Keratinocyte (primary cell): ENCODE results near the gene AGAP1. TPM values are rescaled to one million over a fixed set of nuclear protein-coding genes. Genes with fewer than 3 reads are reported as not detected.

Experiments
- DNase-seq: peaks from one replicate; pipeline ENCODE4 v3.0.0-alpha.2; 2011; ENCODE audit warnings: low read depth, missing footprints, low spot score
- FAIRE-seq: peaks from 2 replicates; lab custom pipeline; 2011; peaks lifted over from hg19 to GRCh38; lab: Jason Lieb, UNC
- H2AFZ ChIP-seq: 2 replicates; pipeline ENCODE4 v1.6.0; 2012; ENCODE audit warnings: low read length, control low read depth, inconsistent platforms; ENCODE audit not compliant: control insufficient read depth
- H3K27ac ChIP-seq: 2 replicates; pipeline ENCODE4 v1.5.1; 2011; ENCODE audit warnings: low read length; ENCODE audit not compliant: control insufficient read depth, insufficient read depth
- H3K27me3 ChIP-seq: 3 replicates; pipeline ENCODE4 v1.6.0; 2011; ENCODE audit warnings: low read length; ENCODE audit not compliant: control insufficient read depth, insufficient read depth; ENCODE audit errors: extremely low read depth
- H3K36me3 ChIP-seq, 2 experiments: 2 replicates in 1 of 2; 3 replicates in 1 of 2; pipeline ENCODE4 v1.5.1; 2011; ENCODE audit warnings: low read length in 2 of 2, mild to moderate bottlenecking in 1 of 2; ENCODE audit not compliant: control insufficient read depth in 2 of 2, insufficient read depth in 2 of 2; ENCODE audit errors: extremely low read depth in 1 of 2
- H3K4me1 ChIP-seq: 3 replicates; pipeline ENCODE4 v1.5.1; 2011; ENCODE audit warnings: low read length; ENCODE audit not compliant: control insufficient read depth, insufficient read depth; ENCODE audit errors: extremely low read depth
- H3K4me2 ChIP-seq: 3 replicates; pipeline ENCODE4 v1.6.0; 2011; ENCODE audit warnings: low read depth, low read length; ENCODE audit not compliant: control insufficient read depth, insufficient read depth; ENCODE audit errors: extremely low read depth
- H3K4me3 ChIP-seq, 3 experiments: fragments of 200-600 bp in 1 of 3; sonication (generic) in 1 of 3; 2 replicates in 2 of 3; 3 replicates in 1 of 3; pipeline ENCODE4 v1.5.1; 2011 to 2016; ENCODE audit warnings: low read length in 3 of 3, mild to moderate bottlenecking in 3 of 3, control low read depth in 2 of 3, inconsistent platforms in 1 of 3, low read depth in 1 of 3, mixed read lengths in 1 of 3, mixed run types in 1 of 3, moderate library complexity in 1 of 3; ENCODE audit not compliant: control insufficient read depth in 2 of 3, insufficient read depth in 2 of 3; ENCODE audit errors: extremely low read depth in 1 of 3
- H3K79me2 ChIP-seq: 2 replicates; pipeline ENCODE4 v1.6.0; 2012; ENCODE audit warnings: low read length; ENCODE audit not compliant: control insufficient read depth, insufficient read depth
- H3K9ac ChIP-seq: 3 replicates; pipeline ENCODE4 v1.6.0; 2011; ENCODE audit warnings: low read length; ENCODE audit not compliant: control insufficient read depth, insufficient read depth; ENCODE audit errors: extremely low read depth
- H3K9me1 ChIP-seq: 3 replicates; pipeline ENCODE4 v1.6.0; 2011; ENCODE audit warnings: low read length; ENCODE audit not compliant: control insufficient read depth, insufficient read depth; ENCODE audit errors: extremely low read depth
- H3K9me3 ChIP-seq: 2 replicates; pipeline ENCODE4 v1.5.1; 2012; ENCODE audit warnings: low read depth, low read length; ENCODE audit not compliant: control insufficient read depth
- H4K20me1 ChIP-seq: 3 replicates; pipeline ENCODE4 v1.6.0; 2011; ENCODE audit warnings: low read length; ENCODE audit not compliant: control insufficient read depth, insufficient read depth; ENCODE audit errors: extremely low read depth
- CTCF ChIP-seq, 3 experiments: IDR thresholded peaks in 1 of 3; conservative IDR thresholded peaks in 1 of 3; optimal IDR thresholded peaks in 1 of 3; 2 replicates in 2 of 3; 3 replicates in 1 of 3; pipeline versions ENCODE3 to v1.5.1; 2011; ENCODE audit warnings: low read length in 3 of 3, mild to moderate bottlenecking in 3 of 3, moderate library complexity in 2 of 3, control low read depth in 1 of 3, inconsistent platforms in 1 of 3; ENCODE audit not compliant: insufficient read depth in 2 of 3; ENCODE audit errors: extremely low read depth in 1 of 3
- EZH2 ChIP-seq: IDR thresholded peaks from one replicate; pipeline ENCODE4 v1.6.1; 2012; ENCODE audit warnings: inconsistent platforms, mild to moderate bottlenecking, low read length, moderate library complexity
- dilution Hi-C: fragments of 300-500 bp; cut with MboI; formaldehyde crosslinking; loops from one replicate; pipeline ENCODE4 v1.7.0; 2020; ENCODE audit warnings: low sequenced_read_pairs; ENCODE audit not compliant: extremely low pct_ligation_motif_present
- polyA plus RNA-seq, 5 experiments: library from polyadenylated mRNA; depleted of rRNA in 3 of 5; stranded (reverse) in 3 of 5; stranded (forward) in 1 of 5; unstranded in 1 of 5; fragments of >200 nt; gene quantifications; 1 replicate in 1 of 5; 2 replicates in 3 of 5; 3 replicates in 1 of 5; pipeline versions ENCODE4 v1.2.1 to v1.2.3, GENCODE V29; 2011 to 2012; ENCODE audit warnings: missing spikeins in 2 of 5, low read depth in 1 of 5, low replicate concordance in 1 of 5

The AGAP1 gene
- polyA plus RNA-seq, 1 donor (not counting 4 experiments of a cell fraction or from before 2014, with no cell fraction given): 12.6 TPM

GRCh38 chr2:235570256-235570655 is 76.4 kb downstream of the AGAP1 start:
- DNase-seq (no peak), FAIRE-seq (no peak)
- no peak overlapping the region for H3K27ac ChIP-seq
- TF ChIP-seq CTCF (optimal IDR thresholded peaks at IDR 0.05 in 1 of 3, IDR thresholded peaks at IDR 0.05 in 1 of 3, conservative IDR thresholded peaks at IDR 0.05 in 1 of 3; ENCODE audit: extremely low read depth in 1 of 3, insufficient read depth in 2 of 3, low read length in 3 of 3) (no peak), EZH2 (no peak)
- H3K9me1 ChIP-seq: peaks cover 2% of the 10 kb centered on the region
- H3K4me1 ChIP-seq: peaks cover under 1% of the 10 kb centered on the region
- no peaks in the 10 kb centered on the region for H3K9me3 ChIP-seq
- no peaks in the 10 kb centered on the region for H3K27me3 ChIP-seq
- peaks cover 26% of the 10 kb centered on the region for H3K79me2 ChIP-seq
- no peak overlapping the region for H3K4me3 ChIP-seq
- H3K4me2 ChIP-seq: no peak overlapping the region
- H2AFZ ChIP-seq: no peak overlapping the region
- no peak overlapping the region for H3K9ac ChIP-seq
- dilution Hi-C loops: no loop called here
- H4K20me1 ChIP-seq: peaks cover 18% of the 10 kb centered on the region
- no peaks in the 10 kb centered on the region for H3K36me3 ChIP-seq

GRCh38 chr2:235570966-235571692 is 77.3 kb downstream of the AGAP1 start:
- no peaks in the 10 kb centered on the region for H3K9me3 ChIP-seq
- peaks cover 32% of the 10 kb centered on the region for H3K79me2 ChIP-seq
- no peak for DNase-seq
- H3K4me1 ChIP-seq: peaks cover 8% of the 10 kb centered on the region
- H3K9ac ChIP-seq: no peak overlapping the region
- no peak overlapping the region for H3K4me2 ChIP-seq
- H3K27me3 ChIP-seq: no peaks in the 10 kb centered on the region
- H3K27ac ChIP-seq: no peak overlapping the region
- H4K20me1 ChIP-seq: peaks cover 25% of the 10 kb centered on the region
- H2AFZ ChIP-seq: no peak overlapping the region
- TF ChIP-seq EZH2 (no peak), CTCF (optimal IDR thresholded peaks at IDR 0.05 in 1 of 3, IDR thresholded peaks at IDR 0.05 in 1 of 3, conservative IDR thresholded peaks at IDR 0.05 in 1 of 3; ENCODE audit: extremely low read depth in 1 of 3, insufficient read depth in 2 of 3, low read length in 3 of 3) (no peak)
- dilution Hi-C loops: no loop called here
- H3K9me1 ChIP-seq: peaks cover 2% of the 10 kb centered on the region
- no peak overlapping the region for H3K4me3 ChIP-seq
- no peak for FAIRE-seq
- H3K36me3 ChIP-seq: no peaks in the 10 kb centered on the region
